Measurements from ENCODE around the gene TSC2. TPM values are rescaled to one million over a fixed set of nuclear protein-coding genes. Genes with fewer than 3 reads are reported as not detected.
"Not testable (repeated sequence)": the region's sequence is repeated elsewhere in the genome, so short reads cannot be mapped to it uniquely, and the experiment has no call there.

TSC2 gene
- total RNA-seq, 1 donor from 2014 or later, result 57.2 TPM

- no peak for DNase-seq
Measured at GRCh38 chr16:2086812-2087747, 39.3 kb downstream of the TSC2 start.

GRCh38 chr16:2087748-2088631 lies 40.2 kb downstream of the TSC2 start:
- no peak for DNase-seq

GRCh38 chr16:2088759-2089358 lies 41.1 kb downstream of the TSC2 start:
- no peak for DNase-seq

- DNase-seq, result no peak
Measured at GRCh38 chr16:2089706-2090480, 42.1 kb downstream of the TSC2 start.

- DNase-seq, result no peak
Measured at GRCh38 chr16:2090481-2090776, 42.6 kb downstream of the TSC2 start.

- DNase-seq, result peak; percentile 92
Measured at GRCh38 chr16:2090777-2091546, 43.2 kb downstream of the TSC2 start.

- DNase-seq, result peak; percentile 78
Measured at GRCh38 chr16:2091547-2092255, 43.9 kb downstream of the TSC2 start.

- DNase-seq, result no peak
Measured at GRCh38 chr16:2092256-2092620, 44.5 kb downstream of the TSC2 start.

- DNase-seq, result no peak
Measured at GRCh38 chr16:2092866-2093265, 45.1 kb downstream of the TSC2 start.

- DNase-seq, result no peak
Measured at GRCh38 chr16:2093793-2094192, 46.0 kb downstream of the TSC2 start.

GRCh38 chr16:2095315-2095853 lies 47.6 kb downstream of the TSC2 start:
- DNase-seq, result no peak

- no peak for DNase-seq
Measured at GRCh38 chr16:2095918-2096582, 48.3 kb downstream of the TSC2 start.

GRCh38 chr16:2096853-2097595 lies 49.2 kb downstream of the TSC2 start:
- DNase-seq, result no peak

GRCh38 chr16:2097689-2098088 lies 49.9 kb downstream of the TSC2 start:
- not testable (repeated sequence) for DNase-seq

GRCh38 chr16:2101581-2101980 lies 53.8 kb downstream of the TSC2 start:
- DNase-seq, result not testable (repeated sequence)

GRCh38 chr16:2102471-2102870 lies 54.7 kb downstream of the TSC2 start:
- DNase-seq, result no peak

- not testable (repeated sequence) for DNase-seq
Measured at GRCh38 chr16:2104464-2104863, 56.7 kb downstream of the TSC2 start.

- not testable (repeated sequence) for DNase-seq
Measured at GRCh38 chr16:2105291-2105690, 57.5 kb downstream of the TSC2 start.

GRCh38 chr16:2105769-2106168 lies 58.0 kb downstream of the TSC2 start:
- DNase-seq, result not testable (repeated sequence)

Data from tongue (tissue), 2 donors.